Neural progenitor cell (in vitro differentiated cells): ENCODE data around the gene FAM216A. TPM values are rescaled to one million over a fixed set of nuclear protein-coding genes. Genes with fewer than 3 reads are reported as not detected.
"Not testable (repeated sequence)": the region's sequence is repeated elsewhere in the genome, so short reads cannot be mapped to it uniquely, and the experiment has no call there.

Experiments used
- DNase-seq: peaks from one replicate; pipeline ENCODE4 v3.0.0-alpha.2; 2016; ENCODE audit warnings: low spot score
- H2AFZ ChIP-seq: fragments of 200-600 bp; sonication (generic); replicated peaks from 2 replicates; pipeline ENCODE4 v1.6.1; 2016; ENCODE audit warnings: antibody characterized with exemption
- H3F3A ChIP-seq: fragments of 200-600 bp; sonication (generic); 2 replicates; pipeline ENCODE4 v1.6.1; 2016; ENCODE audit warnings: antibody characterized with exemption, low read depth
- H3K27ac ChIP-seq: fragments of 200-600 bp; sonication (generic); 2 replicates; pipeline ENCODE4 v1.5.1; 2016; ENCODE audit warnings: mild to moderate bottlenecking
- H3K27me3 ChIP-seq: fragments of 200-600 bp; sonication (generic); 2 replicates; pipeline ENCODE4 v1.6.1; 2016; ENCODE audit warnings: mild to moderate bottlenecking, moderate library complexity
- H3K36me3 ChIP-seq: fragments of 200-600 bp; sonication (generic); 2 replicates; pipeline ENCODE4 v1.5.1; 2016
- H3K4me1 ChIP-seq: fragments of 200-600 bp; sonication (generic); 2 replicates; pipeline ENCODE4 v1.6.1; 2016; ENCODE audit warnings: mixed run types
- H3K4me2 ChIP-seq: fragments of 200-600 bp; sonication (generic); 2 replicates; pipeline ENCODE4 v1.6.1; 2016
- H3K4me3 ChIP-seq: fragments of 200-600 bp; sonication (generic); 2 replicates; pipeline ENCODE4 v1.5.1; 2016
- H3K79me2 ChIP-seq: fragments of 200-600 bp; sonication (generic); 2 replicates; pipeline ENCODE4 v1.6.1; 2016; ENCODE audit warnings: low read depth
- H3K9ac ChIP-seq: fragments of 200-600 bp; sonication (generic); 2 replicates; pipeline ENCODE4 v1.6.1; 2016
- H3K9me3 ChIP-seq: fragments of 200-600 bp; sonication (generic); 2 replicates; pipeline ENCODE4 v1.5.1; 2016; ENCODE audit warnings: low read depth
- H4K20me1 ChIP-seq: fragments of 200-600 bp; sonication (generic); 2 replicates; pipeline ENCODE4 v1.6.1; 2016; ENCODE audit warnings: low read depth
- H3K27ac Mint-ChIP-seq: 3 replicates; pipeline ENCODE4 v1.8.0; 2021; ENCODE audit warnings: mixed read lengths
- H3K27me3 Mint-ChIP-seq: 2 replicates; pipeline ENCODE4 v1.8.0; 2022; ENCODE audit warnings: low read depth, mild to moderate bottlenecking, inconsistent platforms, moderate library complexity, mixed read lengths; ENCODE audit not compliant: insufficient read depth
- H3K36me3 Mint-ChIP-seq: 3 replicates; pipeline ENCODE4 v1.8.0; 2021; ENCODE audit warnings: mixed read lengths
- H3K4me1 Mint-ChIP-seq: 3 replicates; pipeline ENCODE4 v1.8.0; 2021; ENCODE audit warnings: mixed read lengths
- H3K4me3 Mint-ChIP-seq: 3 replicates; pipeline ENCODE4 v1.8.0; 2021; ENCODE audit warnings: mild to moderate bottlenecking, moderate library complexity, mixed read lengths
- H3K9me3 Mint-ChIP-seq: 3 replicates; pipeline ENCODE4 v1.8.0; 2020; ENCODE audit warnings: mixed read lengths
- EZH2 ChIP-seq: fragments of 200-600 bp; sonication (generic); IDR thresholded peaks from 2 replicates; pipeline ENCODE4 v1.6.1; 2017; ENCODE audit warnings: antibody characterized with exemption, mild to moderate bottlenecking, moderate library complexity
- EZH2phosphoT487 ChIP-seq: fragments of 200-600 bp; sonication (generic); IDR thresholded peaks from 2 replicates; pipeline ENCODE4 v1.6.1; 2017; ENCODE audit warnings: antibody characterized with exemption
- total RNA-seq: library from RNA; depleted of rRNA; stranded (reverse); fragments of >200 nt; gene quantifications from 2 replicates; pipeline ENCODE4 v1.2.3, GENCODE V29; 2015; ENCODE audit warnings: low replicate concordance
- TF ChIP-seq, protein P1 (sequence below): fragments of 200-600 bp; sonication (generic); IDR thresholded peaks from 2 replicates; pipeline ENCODE4 v1.5.1; 2017; ENCODE audit warnings: antibody characterized with exemption, mild to moderate bottlenecking

FAM216A gene
- total RNA-seq, 1 donor from 2014 or later, result 87.5 TPM

DNA sequence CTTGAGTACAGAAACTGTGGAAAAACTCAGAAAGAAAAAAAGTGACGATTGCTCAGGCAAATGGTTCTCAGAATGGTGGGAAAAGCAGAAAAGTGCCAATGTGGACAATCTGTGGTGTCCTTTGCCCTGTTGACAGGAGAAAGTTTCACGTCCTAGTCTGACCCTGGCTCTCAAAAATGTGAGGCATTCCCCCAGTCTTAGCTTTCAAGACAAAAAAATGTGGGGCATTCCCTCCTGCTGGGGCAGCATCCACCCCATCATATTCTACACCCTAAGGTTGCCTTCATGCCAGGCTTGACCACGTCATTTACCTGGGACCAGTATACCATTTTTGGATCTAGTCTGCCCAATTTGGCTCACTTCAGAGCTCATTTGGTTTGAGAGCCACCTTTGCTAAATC, 44.4 kb upstream of the FAM216A start:
- Mint-ChIP-seq H3K27ac (no peak overlapping the region), H3K4me3 (no peak overlapping the region), H3K9me3 (no peaks in the 10 kb centered on the region), H3K4me1 (peaks cover 6% of the 10 kb centered on the region), H3K36me3 (no peaks in the 10 kb centered on the region), H3K27me3 (peaks cover 11% of the 10 kb centered on the region)
- no peak overlapping the region for H3K27ac ChIP-seq
- DNase-seq, result peak; percentile 11
- peaks cover 6% of the 10 kb centered on the region for H3F3A ChIP-seq
- H3K79me2 ChIP-seq, result no peaks in the 10 kb centered on the region
- peak overlapping the region; percentile 44 for H2AFZ ChIP-seq
- no peak overlapping the region for H3K9ac ChIP-seq
- TF ChIP-seq, protein P1, sequence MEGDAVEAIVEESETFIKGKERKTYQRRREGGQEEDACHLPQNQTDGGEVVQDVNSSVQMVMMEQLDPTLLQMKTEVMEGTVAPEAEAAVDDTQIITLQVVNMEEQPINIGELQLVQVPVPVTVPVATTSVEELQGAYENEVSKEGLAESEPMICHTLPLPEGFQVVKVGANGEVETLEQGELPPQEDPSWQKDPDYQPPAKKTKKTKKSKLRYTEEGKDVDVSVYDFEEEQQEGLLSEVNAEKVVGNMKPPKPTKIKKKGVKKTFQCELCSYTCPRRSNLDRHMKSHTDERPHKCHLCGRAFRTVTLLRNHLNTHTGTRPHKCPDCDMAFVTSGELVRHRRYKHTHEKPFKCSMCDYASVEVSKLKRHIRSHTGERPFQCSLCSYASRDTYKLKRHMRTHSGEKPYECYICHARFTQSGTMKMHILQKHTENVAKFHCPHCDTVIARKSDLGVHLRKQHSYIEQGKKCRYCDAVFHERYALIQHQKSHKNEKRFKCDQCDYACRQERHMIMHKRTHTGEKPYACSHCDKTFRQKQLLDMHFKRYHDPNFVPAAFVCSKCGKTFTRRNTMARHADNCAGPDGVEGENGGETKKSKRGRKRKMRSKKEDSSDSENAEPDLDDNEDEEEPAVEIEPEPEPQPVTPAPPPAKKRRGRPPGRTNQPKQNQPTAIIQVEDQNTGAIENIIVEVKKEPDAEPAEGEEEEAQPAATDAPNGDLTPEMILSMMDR, result no peak
- no peak for TF ChIP-seq EZH2phosphoT487
- no peaks in the 10 kb centered on the region for H3K36me3 ChIP-seq
- H3K4me3 ChIP-seq, result no peak overlapping the region
- H3K9me3 ChIP-seq, result no peaks in the 10 kb centered on the region
- no peak overlapping the region for H3K4me2 ChIP-seq
- H3K27me3 ChIP-seq, result no peaks in the 10 kb centered on the region
- H4K20me1 ChIP-seq, result no peaks in the 10 kb centered on the region
- peaks cover 6% of the 10 kb centered on the region for H3K4me1 ChIP-seq

DNA sequence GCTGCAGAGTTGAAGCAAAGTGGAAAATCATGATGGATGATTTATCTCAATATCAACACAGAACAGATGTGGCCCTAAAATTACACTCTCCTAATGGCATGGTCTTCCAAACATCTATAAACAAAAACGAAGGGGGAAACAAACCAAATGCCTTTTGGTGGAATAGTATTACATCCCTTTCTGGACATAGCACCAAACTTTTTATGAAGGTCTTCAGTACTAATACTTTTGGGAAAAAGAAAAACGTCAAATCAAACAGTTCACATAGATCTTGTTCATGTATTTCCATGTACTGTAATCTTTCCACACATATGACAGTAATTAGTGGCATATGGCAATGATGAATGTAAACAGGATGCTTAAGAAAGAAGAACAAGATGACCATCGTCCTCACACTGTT, 42.2 kb upstream of the FAM216A start:
- Histone ChIP-seq H3K4me1 (peaks cover 6% of the 10 kb centered on the region), H3K27me3 (no peaks in the 10 kb centered on the region), H3K27ac (no peak overlapping the region), H3K79me2 (no peaks in the 10 kb centered on the region), H3K4me2 (no peak overlapping the region), H2AFZ (no peak overlapping the region), H4K20me1 (no peaks in the 10 kb centered on the region), H3K4me3 (no peak overlapping the region), H3K9me3 (no peaks in the 10 kb centered on the region), H3K9ac (no peak overlapping the region), H3F3A (peaks cover 11% of the 10 kb centered on the region), H3K36me3 (no peaks in the 10 kb centered on the region)
- Mint-ChIP-seq H3K27ac (no peak overlapping the region), H3K9me3 (no peaks in the 10 kb centered on the region), H3K27me3 (peaks cover 9% of the 10 kb centered on the region), H3K36me3 (no peaks in the 10 kb centered on the region), H3K4me1 (peaks cover 8% of the 10 kb centered on the region), H3K4me3 (no peak overlapping the region)
- DNase-seq, result no peak
- TF ChIP-seq, protein P1, result no peak
- no peak for TF ChIP-seq EZH2
- TF ChIP-seq EZH2phosphoT487, result no peak

DNA sequence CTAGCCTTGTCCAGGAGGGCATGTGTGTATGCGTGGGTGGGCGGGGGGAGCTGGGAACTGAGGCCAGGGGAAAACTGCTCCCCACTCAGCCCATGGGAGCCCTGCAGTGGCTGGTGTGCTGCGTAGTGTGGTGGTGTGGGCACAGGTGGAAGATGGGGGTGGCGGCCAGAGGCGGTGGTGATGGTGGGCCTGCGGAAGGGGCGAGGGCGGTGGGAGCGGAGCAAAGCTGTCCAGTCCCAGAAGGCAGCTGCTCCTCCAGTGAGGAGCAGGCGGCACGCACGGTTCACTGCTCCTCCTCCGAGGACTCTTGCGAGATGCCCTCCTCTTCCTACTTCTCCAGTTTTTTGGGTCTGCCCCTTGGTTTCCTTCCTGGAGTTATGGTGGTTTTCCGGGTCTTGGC, 39.0 kb upstream of the FAM216A start:
- H3K27me3 Mint-ChIP-seq, H3K4me1 Mint-ChIP-seq, H3K79me2 ChIP-seq, H3K4me3 ChIP-seq, DNase-seq, H3K9me3 Mint-ChIP-seq, H3K36me3 Mint-ChIP-seq, H3K27ac Mint-ChIP-seq, H3K4me1 ChIP-seq, H3K4me2 ChIP-seq, H3K4me3 Mint-ChIP-seq, H3K9ac ChIP-seq, H3K36me3 ChIP-seq, H3K27me3 ChIP-seq, H2AFZ ChIP-seq, H3K27ac ChIP-seq, H4K20me1 ChIP-seq, H3K9me3 ChIP-seq: not testable (repeated sequence)
- peaks cover 20% of the 10 kb centered on the region for H3F3A ChIP-seq

- peak overlapping the region; percentile 52 for H3K4me3 ChIP-seq
- no peak for DNase-seq
- Mint-ChIP-seq H3K9me3 (no peaks in the 10 kb centered on the region), H3K4me1 (peaks cover 2% of the 10 kb centered on the region), H3K27me3 (peaks cover 9% of the 10 kb centered on the region), H3K4me3 (no peak overlapping the region), H3K27ac (no peak overlapping the region), H3K36me3 (peaks cover 19% of the 10 kb centered on the region)
- H3K4me1 ChIP-seq, result no peaks in the 10 kb centered on the region
- peaks cover 18% of the 10 kb centered on the region for H3F3A ChIP-seq
- H3K9me3 ChIP-seq, result no peaks in the 10 kb centered on the region
- peak overlapping the region; percentile 57 for H3K4me2 ChIP-seq
- H3K9ac ChIP-seq, result no peak overlapping the region
- TF ChIP-seq, protein P1, result no peak
- no peak for TF ChIP-seq EZH2phosphoT487
- no peak for TF ChIP-seq EZH2
- H3K36me3 ChIP-seq, result peaks cover 6% of the 10 kb centered on the region
- H3K27ac ChIP-seq, result no peak overlapping the region
- no peaks in the 10 kb centered on the region for H3K27me3 ChIP-seq
- H2AFZ ChIP-seq, result peak overlapping the region; percentile 91
- no peaks in the 10 kb centered on the region for H3K79me2 ChIP-seq
- no peaks in the 10 kb centered on the region for H4K20me1 ChIP-seq
Measured at GRCh38 chr12:110431957-110432587, 36.6 kb upstream of the FAM216A start.
